PC-3 (cell line): Measurements from ENCODE around the gene PLK5. TPM values are rescaled to one million over a fixed set of nuclear protein-coding genes. Genes with fewer than 3 reads are reported as not detected.

Experiments used
- ATAC-seq: fragments of 200-7000 bp; cut with Tn5 transposase; 2 replicates; pipeline ENCODE4 v1.9.1; 2020; ENCODE audit warnings: mild to moderate bottlenecking, moderate library complexity
- BruUV-seq: library from RNA; stranded (reverse); fragments of 400-500 nt; replicated peaks from 2 replicates; lab custom pipeline; 2021; lab: Mats Ljungman, UMichigan
- CTCF ChIA-PET: fragments of 300-600 bp; sonication (Branson Sonifier 250); formaldehyde crosslinking; loops from one replicate; lab custom pipeline; 2022; ENCODE audit warnings: antibody characterized with exemption; lab: Charles Lee
- POLR2A ChIA-PET: fragments of 300-600 bp; sonication (Branson Sonifier 250); formaldehyde crosslinking; loops from one replicate; lab custom pipeline; 2022; ENCODE audit warnings: antibody characterized with exemption; ENCODE audit not compliant: unreplicated experiment; lab: Charles Lee
- DNase-seq: peaks from one replicate; pipeline ENCODE4 v3.0.0-alpha.2; 2015
- H2AFZ ChIP-seq: fragments of 300-600 bp; sonication (generic); 2 replicates; pipeline ENCODE4 v1.6.0; 2016; ENCODE audit warnings: antibody characterized with exemption, low read length
- H3F3A ChIP-seq: fragments of 300-600 bp; sonication (generic); one replicate; pipeline ENCODE4 v1.6.0; 2017; ENCODE audit warnings: antibody characterized with exemption, low read length, control low read depth, mild to moderate bottlenecking; ENCODE audit not compliant: unreplicated experiment
- H3K27ac ChIP-seq: fragments of 300-600 bp; sonication (generic); 2 replicates; pipeline ENCODE4 v1.5.1; 2016; ENCODE audit warnings: mild to moderate bottlenecking, low read length
- H3K27me3 ChIP-seq: fragments of 300-600 bp; sonication (generic); 2 replicates; pipeline ENCODE4 v1.6.1; 2016; ENCODE audit warnings: low read length, mixed read lengths
- H3K36me3 ChIP-seq: fragments of 300-600 bp; sonication (generic); 2 replicates; pipeline ENCODE4 v1.6.1; 2016; ENCODE audit warnings: low read depth, mixed run types, low read length, mixed read lengths
- H3K4me1 ChIP-seq: fragments of 300-600 bp; sonication (generic); 2 replicates; pipeline ENCODE4 v1.5.1; 2016; ENCODE audit warnings: low read length; ENCODE audit not compliant: insufficient read depth
- H3K4me2 ChIP-seq: fragments of 300-600 bp; sonication (generic); 2 replicates; pipeline ENCODE4 v1.6.0; 2016; ENCODE audit warnings: low read length
- H3K4me3 ChIP-seq: fragments of 300-600 bp; sonication (generic); 2 replicates; pipeline ENCODE4 v1.5.1; 2016; ENCODE audit warnings: mild to moderate bottlenecking, low read length, mixed read lengths
- H3K79me2 ChIP-seq: fragments of 300-600 bp; sonication (generic); 2 replicates; pipeline ENCODE4 v1.6.1; 2017; ENCODE audit warnings: low read length, mixed read lengths
- H3K9ac ChIP-seq: fragments of 300-600 bp; sonication (generic); 2 replicates; pipeline ENCODE4 v1.6.0; 2016; ENCODE audit warnings: mild to moderate bottlenecking, low read length
- H3K9me2 ChIP-seq: fragments of 300-600 bp; sonication (generic); replicated peaks from 2 replicates; pipeline ENCODE4 v1.6.1; 2016; ENCODE audit warnings: mixed run types, low read length, mixed read lengths
- H3K9me3 ChIP-seq: fragments of 300-600 bp; sonication (generic); 2 replicates; pipeline ENCODE4 v1.6.1; 2016; ENCODE audit warnings: low read length, mixed read lengths
- H4K20me1 ChIP-seq: fragments of 300-600 bp; sonication (generic); 2 replicates; pipeline ENCODE4 v1.6.1; 2016; ENCODE audit warnings: low read length, mixed read lengths
- CTCF ChIP-seq: fragments of 300-600 bp; sonication (generic); conservative IDR thresholded peaks from 2 replicates; pipeline ENCODE4 v1.5.1; 2017; ENCODE audit warnings: antibody characterized with exemption, low read depth, mild to moderate bottlenecking, low read length
- EZH2 ChIP-seq: fragments of 300-600 bp; sonication (generic); IDR thresholded peaks from one replicate; pipeline ENCODE4 v1.6.1; 2017; ENCODE audit warnings: antibody characterized with exemption, mild to moderate bottlenecking, low read length; ENCODE audit not compliant: unreplicated experiment
- EZH2phosphoT487 ChIP-seq: fragments of 300-600 bp; sonication (generic); IDR thresholded peaks from 2 replicates; pipeline ENCODE4 v1.6.1; 2018; ENCODE audit warnings: mild to moderate bottlenecking, antibody characterized with exemption, low read length, borderline replicate concordance
- intact Hi-C: fragments of 100-400 bp; cut with micrococcal nuclease; formaldehyde crosslinking; loops from 2 replicates; pipeline ENCODE4 v1.9.0; 2023
- total RNA-seq: library from RNA; depleted of rRNA; stranded (reverse); fragments of >200 nt; gene quantifications from 2 replicates; pipeline ENCODE4 v1.2.3, GENCODE V29; 2014

PLK5 gene
- total RNA-seq, 1 experiment from 2014 or later: not detected

GRCh38 chr19:1486720-1487575 lies 36.9 kb upstream of the PLK5 start:
- Histone ChIP-seq H3K79me2 (0 out of 2 replicates have a peak, but pooled peaks cover 2% of the 10 kb centered on the region), H3K27me3 (no peaks in the 10 kb centered on the region), H2AFZ (no peak overlapping the region), H3K4me2 (no peak overlapping the region), H3K27ac (no peak overlapping the region), H3K9me2 (no peaks in the 10 kb centered on the region), H4K20me1 (no peaks in the 10 kb centered on the region), H3K4me1 (0 out of 2 replicates have a peak, but pooled peaks cover 3% of the 10 kb centered on the region), H3F3A (no peaks in the 10 kb centered on the region), H3K4me3 (no peak overlapping the region), H3K9ac (no peak overlapping the region), H3K9me3 (no peaks in the 10 kb centered on the region), H3K36me3 (no peaks in the 10 kb centered on the region)
- no peak for DNase-seq
- intact Hi-C loops: no loop called here
- POLR2A ChIA-PET: no interaction called here
- TF ChIP-seq CTCF (no peak), EZH2 (no peak), EZH2phosphoT487 (no peak)
- no peak for ATAC-seq
- CTCF ChIA-PET: no interaction called here
- BruUV-seq: no TSS peak

- H3K4me1 ChIP-seq: peaks cover 11% of the 10 kb centered on the region
- intact Hi-C loops: no loop called here
- no peak overlapping the region for H3K9ac ChIP-seq
- no peak for ATAC-seq
- BruUV-seq: no TSS peak
- ChIA-PET POLR2A (no interaction called here), CTCF (no interaction called here)
- no peak overlapping the region for H3K4me3 ChIP-seq
- H2AFZ ChIP-seq: no peak overlapping the region
- H3K27me3 ChIP-seq: no peaks in the 10 kb centered on the region
- no peak overlapping the region for H3K27ac ChIP-seq
- H4K20me1 ChIP-seq: no peaks in the 10 kb centered on the region
- H3K36me3 ChIP-seq: no peaks in the 10 kb centered on the region
- no peak for DNase-seq
- H3K79me2 ChIP-seq: 0 out of 2 replicates have a peak, but pooled peaks cover 3% of the 10 kb centered on the region
- H3F3A ChIP-seq: no peaks in the 10 kb centered on the region
- no peaks in the 10 kb centered on the region for H3K9me2 ChIP-seq
- H3K9me3 ChIP-seq: no peaks in the 10 kb centered on the region
- TF ChIP-seq CTCF (no peak), EZH2 (no peak), EZH2phosphoT487 (no peak)
- no peak overlapping the region for H3K4me2 ChIP-seq
Observed at GRCh38 chr19:1487576-1488281, 36.1 kb upstream of the PLK5 start.
